Esophagus muscularis mucosa (tissue), 4 donors: ENCODE data around the gene CCR3. TPM values are rescaled to one million over a fixed set of nuclear protein-coding genes. Genes with fewer than 3 reads are reported as not detected.

Experiments used
- DNase-seq: peaks from one replicate; pipeline ENCODE4 v3.0.0-alpha.2; 2017; ENCODE audit errors: extremely low spot score
- H3K27ac ChIP-seq, 4 donors: fragments of 200-600 bp; sonication (generic); replicated peaks in 1 of 4; 1 replicate in 3 of 4; 2 replicates in 1 of 4; pipeline ENCODE4 v1.5.1; 2016 to 2019; ENCODE audit warnings: mild to moderate bottlenecking in 1 of 4
- H3K27me3 ChIP-seq, 4 donors: fragments of 200-600 bp; sonication (generic); one replicate each; pipeline versions ENCODE4 v1.5.1 to v1.6.0; 2016 to 2019
- H3K36me3 ChIP-seq, 4 donors: fragments of 200-600 bp; sonication (generic); one replicate each; pipeline ENCODE4 v1.5.1; 2016 to 2019
- H3K4me1 ChIP-seq, 4 donors: fragments of 200-600 bp; sonication (generic); one replicate each; pipeline ENCODE4 v1.5.1; 2016 to 2019
- H3K4me3 ChIP-seq, 4 donors: fragments of 200-600 bp; sonication (generic); 1 replicate in 2 of 4; 2 replicates in 2 of 4; pipeline ENCODE4 v1.5.1; 2016 to 2019; ENCODE audit warnings: mild to moderate bottlenecking in 4 of 4, moderate library complexity in 1 of 4
- H3K9me3 ChIP-seq, 4 donors: fragments of 200-600 bp; sonication (generic); 1 replicate in 3 of 4; 2 replicates in 1 of 4; pipeline ENCODE4 v1.5.1; 2016 to 2019
- CTCF ChIP-seq, 3 experiments: fragments of 200-600 bp in 2 of 3; fragments of 450-650 bp in 1 of 3; sonication (generic) in 2 of 3; IDR thresholded peaks; one replicate each; pipeline ENCODE4 v1.5.1; 2017 to 2019; ENCODE audit warnings: antibody characterized with exemption in 3 of 3, mild to moderate bottlenecking in 2 of 3, moderate library complexity in 1 of 3
- EP300 ChIP-seq: sonication (generic); formaldehyde crosslinking; IDR thresholded peaks from one replicate; pipeline ENCODE4 v1.6.1; 2017; ENCODE audit warnings: antibody characterized with exemption
- POLR2A ChIP-seq: fragments of 450-650 bp; IDR thresholded peaks from one replicate; pipeline ENCODE4 v1.6.1; 2017; ENCODE audit warnings: antibody characterized with exemption, moderate library complexity, mild to moderate bottlenecking, low read depth
- POLR2AphosphoS5 ChIP-seq, 2 donors: sonication (generic); formaldehyde crosslinking; IDR thresholded peaks; one replicate each; pipeline ENCODE4 v1.6.1; 2017; ENCODE audit warnings: antibody characterized with exemption in 2 of 2
- WGBS: methylation state at CpG from one replicate; pipeline ENCODE4 v1.1.5; 2018; 5-methylcytosine and 5-hydroxymethylcytosine counted together
- intact Hi-C: fragments of 100-400 bp; cut with DNase I; formaldehyde crosslinking; loops from one replicate; pipeline ENCODE4 v1.15.1; 2023
- total RNA-seq, 4 donors: library from RNA; depleted of rRNA; stranded (reverse); fragments of >200 nt; gene quantifications; one replicate each; pipeline versions ENCODE4 v1.1.0 to v1.2.1, GENCODE V29; 2016

Gene CCR3
- total RNA-seq, 4 donors from 2014 or later: not detected

- Histone ChIP-seq H3K9me3 (no peaks in the 10 kb centered on the region), H3K27me3 (peaks cover 0 to 7% (median 0%) of the 10 kb centered on the region in 4 donors), H3K4me1 (no peaks in the 10 kb centered on the region), H3K4me3 (no peak overlapping the region), H3K36me3 (no peaks in the 10 kb centered on the region), H3K27ac (no peak overlapping the region)
- TF ChIP-seq CTCF (IDR thresholded peaks at IDR 0.05) (no peak), POLR2A (no peak), POLR2AphosphoS5 (IDR thresholded peaks at IDR 0.05) (no peak), EP300 (no peak)
- peak; percentile 84 for DNase-seq
- intact Hi-C loops: loop anchor here (10.0 kb wide), 1 partner anchor 165 kb away; the partner anchor contains the start of gene CCR5
- WGBS: 84% methylated on average over 3 of the region's 3 CpGs
These were observed 32.4 kb upstream of the CCR3 start for GRCh38 chr3:46209746-46210470.

GRCh38 chr3:46212101-46212500 lies 30.2 kb upstream of the CCR3 start:
- Histone ChIP-seq H3K4me1 (no peaks in the 10 kb centered on the region), H3K9me3 (no peaks in the 10 kb centered on the region), H3K4me3 (no peak overlapping the region), H3K27ac (no peak overlapping the region), H3K36me3 (no peaks in the 10 kb centered on the region), H3K27me3 (peaks cover 0 to 12% (median 0%) of the 10 kb centered on the region in 4 donors)
- TF ChIP-seq POLR2A: no peak
- TF ChIP-seq CTCF (IDR thresholded peaks at IDR 0.05): no peak
- no peak for TF ChIP-seq EP300
- TF ChIP-seq POLR2AphosphoS5 (IDR thresholded peaks at IDR 0.05): no peak
- peak; percentile 68 for DNase-seq
- intact Hi-C loops: loop anchor here (10.0 kb wide), 1 partner anchor 163 kb away; the partner anchor contains the start of gene CCR5
- 67% methylated on average over 6 of the region's 6 CpGs for WGBS

- intact Hi-C loops: loop anchor here (10.0 kb wide), 1 partner anchor 162 kb away; the partner anchor contains the start of gene CCR5
- DNase-seq: no peak
- Histone ChIP-seq H3K4me1 (no peaks in the 10 kb centered on the region), H3K27ac (no peak overlapping the region), H3K36me3 (no peaks in the 10 kb centered on the region), H3K27me3 (peaks cover 0 to 12% (median 0%) of the 10 kb centered on the region in 4 donors), H3K4me3 (no peak overlapping the region), H3K9me3 (no peaks in the 10 kb centered on the region)
- TF ChIP-seq CTCF (IDR thresholded peaks at IDR 0.05) (no peak), POLR2A (no peak), POLR2AphosphoS5 (IDR thresholded peaks at IDR 0.05) (no peak), EP300 (no peak)
- WGBS: 59% methylated on average over 4 of the region's 4 CpGs
These were observed 29.1 kb upstream of the CCR3 start for GRCh38 chr3:46213201-46213600.

- Histone ChIP-seq H3K9me3 (no peaks in the 10 kb centered on the region), H3K27ac (no peak overlapping the region), H3K4me1 (no peaks in the 10 kb centered on the region), H3K4me3 (no peak overlapping the region), H3K36me3 (no peaks in the 10 kb centered on the region), H3K27me3 (peaks cover 0 to 12% (median 0%) of the 10 kb centered on the region in 4 donors)
- TF ChIP-seq EP300 (no peak), CTCF (IDR thresholded peaks at IDR 0.05) (no peak), POLR2AphosphoS5 (IDR thresholded peaks at IDR 0.05) (no peak), POLR2A (no peak)
- 60% methylated on average over 1 of the region's 1 CpG for WGBS
- intact Hi-C loops: loop anchor here (10.0 kb wide), 1 partner anchor 160 kb away; the partner anchor contains the start of gene CCR5
- peak; percentile 12 for DNase-seq
These were observed 27.4 kb upstream of the CCR3 start for GRCh38 chr3:46214751-46215352.
